ENCODE results near the gene TMEM101. TPM values are rescaled to one million over a fixed set of nuclear protein-coding genes. Genes with fewer than 3 reads are reported as not detected.
"Not testable (repeated sequence)": the region's sequence is repeated elsewhere in the genome, so short reads cannot be mapped to it uniquely, and the experiment has no call there.

The TMEM101 gene
- polyA plus RNA-seq, 1 donor: 47.5 TPM

DNA sequence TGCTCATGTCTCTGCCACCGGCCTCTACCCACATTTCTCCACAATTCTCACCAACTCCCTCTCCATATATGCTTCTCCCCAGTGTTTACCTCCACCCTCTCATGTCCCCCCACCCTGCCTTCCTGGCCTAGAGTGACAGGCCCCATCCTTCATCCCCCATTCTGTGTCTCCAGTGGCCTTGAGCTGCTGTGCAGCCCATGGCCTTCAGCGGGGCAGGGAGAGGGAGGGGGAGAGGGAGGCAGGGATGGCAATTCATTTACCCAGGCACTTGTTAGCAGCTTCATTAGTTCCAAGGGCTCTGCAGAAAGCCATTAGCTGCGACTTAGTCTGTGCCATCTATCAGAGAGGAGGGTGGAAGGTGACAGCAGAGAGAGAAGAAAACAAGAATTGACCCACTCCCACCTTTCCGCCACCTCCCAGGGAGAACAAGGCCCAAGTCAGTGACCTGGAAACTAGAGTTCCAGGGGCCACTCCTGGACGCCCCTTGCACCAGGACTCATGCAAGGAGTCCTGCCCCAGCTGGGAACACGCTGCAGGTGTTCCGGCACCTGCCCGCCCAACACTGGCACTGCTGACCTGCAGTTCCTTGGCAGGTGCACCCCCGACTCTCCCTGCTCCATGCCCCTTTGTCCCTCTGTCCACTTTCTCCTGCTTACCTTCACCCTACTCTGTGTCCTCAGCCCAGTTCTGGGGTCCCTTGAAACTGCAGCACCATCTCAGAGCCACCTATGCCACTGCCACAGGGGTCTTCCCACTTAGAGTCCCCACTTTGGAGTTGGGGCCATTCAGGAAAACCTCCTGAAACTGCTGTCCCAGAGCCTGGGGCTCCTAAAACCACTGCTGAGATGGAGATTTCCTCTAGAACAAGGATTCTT, 37.6 kb downstream of the TMEM101 start:
- H3K27me3 ChIP-seq (ENCODE audit: control insufficient read depth, insufficient read depth, low read length): peaks cover 42% of the 10 kb centered on the region
- WGBS (ENCODE audit: insufficient coverage, low lambda C conversion rate): no CpG with 5 or more reads among the region's 9 CpGs
- no peak for DNase-seq

DNA sequence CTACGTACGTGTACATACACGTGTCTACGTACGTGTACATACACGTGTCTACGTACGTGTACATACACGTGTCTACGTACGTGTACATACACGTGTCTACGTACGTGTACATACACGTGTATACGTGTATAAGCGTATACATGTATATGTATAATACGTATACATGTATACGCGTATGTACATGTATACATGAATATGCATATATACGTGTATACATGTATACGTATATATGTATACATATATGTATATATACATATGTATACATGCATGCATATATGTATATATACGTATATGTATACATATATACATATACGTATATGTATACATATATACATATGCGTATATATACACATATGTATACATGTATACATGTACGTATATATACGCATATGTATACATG, 38.9 kb downstream of the TMEM101 start:
- H3K4me3 ChIP-seq (ENCODE audit: low read length): no peak overlapping the region
- no peaks in the 10 kb centered on the region for H3K9me3 ChIP-seq (ENCODE audit: control insufficient read depth, low read depth, low read length)
- peaks cover 30% of the 10 kb centered on the region for H3K27me3 ChIP-seq (ENCODE audit: control insufficient read depth, insufficient read depth, low read length)
- WGBS (ENCODE audit: insufficient coverage, low lambda C conversion rate): 83% methylated on average over 5 of the region's 27 CpGs
- no peaks in the 10 kb centered on the region for H3K4me1 ChIP-seq (ENCODE audit: control insufficient read depth, insufficient read depth, low read length)
- H3K36me3 ChIP-seq (ENCODE audit: control insufficient read depth, insufficient read depth, low read length): no peaks in the 10 kb centered on the region
- DNase-seq: no peak
- no peak overlapping the region for H3K27ac ChIP-seq (ENCODE audit: low read length)

More for the DNA sequence above, 37.6 kb downstream of the TMEM101 start:
- no peaks in the 10 kb centered on the region for H3K36me3 ChIP-seq (ENCODE audit: control insufficient read depth, insufficient read depth, low read length)
- H3K9me3 ChIP-seq (ENCODE audit: control insufficient read depth, low read depth, low read length): no peaks in the 10 kb centered on the region
- H3K4me3 ChIP-seq (ENCODE audit: low read length): no peak overlapping the region
- H3K27ac ChIP-seq (ENCODE audit: low read length): no peak overlapping the region
- H3K4me1 ChIP-seq (ENCODE audit: control insufficient read depth, insufficient read depth, low read length): no peaks in the 10 kb centered on the region

DNA sequence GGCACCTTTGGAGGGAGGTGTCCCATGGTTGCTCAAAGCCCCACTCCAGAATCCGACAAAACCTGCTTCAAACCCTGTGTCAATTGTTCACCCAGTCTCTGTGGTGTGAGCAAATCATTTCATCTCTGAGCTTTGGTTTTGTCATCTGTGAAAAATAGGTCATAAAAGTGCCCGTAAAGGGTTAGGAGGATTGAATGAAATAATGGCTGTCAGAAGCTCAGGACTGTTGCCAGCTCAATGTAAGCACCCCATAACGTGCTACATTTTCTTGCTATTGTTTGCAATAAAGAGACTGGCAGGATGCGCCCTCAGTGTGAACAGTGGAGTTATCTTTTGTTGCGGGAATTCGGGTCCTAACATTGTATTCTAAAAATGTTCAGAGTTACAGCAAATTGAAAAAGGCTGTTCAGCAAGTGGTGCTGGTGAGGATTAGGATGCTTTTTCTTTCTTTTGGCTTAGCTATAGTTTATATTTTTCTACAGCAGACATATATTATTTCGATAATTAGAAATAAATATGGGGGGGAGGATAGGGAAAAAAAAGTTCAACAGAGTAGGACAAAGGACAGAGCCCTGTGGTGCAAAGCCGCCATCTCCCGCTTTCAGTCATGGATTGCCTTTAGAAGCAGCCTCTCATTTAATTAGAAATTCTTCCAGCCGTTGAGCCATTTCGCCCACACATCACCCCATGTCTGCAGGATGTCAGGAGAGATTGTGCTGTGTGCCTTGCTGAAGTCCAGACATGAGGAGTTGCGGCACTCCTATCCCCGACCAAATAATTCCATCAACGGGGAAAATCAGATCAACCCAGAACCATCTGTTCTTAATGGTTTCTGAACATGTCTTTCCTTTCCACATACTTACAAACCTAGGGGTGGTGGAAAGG, 40.1 kb downstream of the TMEM101 start:
- H3K9me3 ChIP-seq (ENCODE audit: control insufficient read depth, low read depth, low read length): no peaks in the 10 kb centered on the region
- 100% methylated on average over 1 of the region's 14 CpGs for WGBS (ENCODE audit: insufficient coverage, low lambda C conversion rate)
- no peak overlapping the region for H3K4me3 ChIP-seq (ENCODE audit: low read length)
- no peak overlapping the region for H3K27ac ChIP-seq (ENCODE audit: low read length)
- no peak for DNase-seq
- no peaks in the 10 kb centered on the region for H3K36me3 ChIP-seq (ENCODE audit: control insufficient read depth, insufficient read depth, low read length)
- H3K27me3 ChIP-seq (ENCODE audit: control insufficient read depth, insufficient read depth, low read length): peaks cover 26% of the 10 kb centered on the region
- H3K4me1 ChIP-seq (ENCODE audit: control insufficient read depth, insufficient read depth, low read length): no peaks in the 10 kb centered on the region

DNA sequence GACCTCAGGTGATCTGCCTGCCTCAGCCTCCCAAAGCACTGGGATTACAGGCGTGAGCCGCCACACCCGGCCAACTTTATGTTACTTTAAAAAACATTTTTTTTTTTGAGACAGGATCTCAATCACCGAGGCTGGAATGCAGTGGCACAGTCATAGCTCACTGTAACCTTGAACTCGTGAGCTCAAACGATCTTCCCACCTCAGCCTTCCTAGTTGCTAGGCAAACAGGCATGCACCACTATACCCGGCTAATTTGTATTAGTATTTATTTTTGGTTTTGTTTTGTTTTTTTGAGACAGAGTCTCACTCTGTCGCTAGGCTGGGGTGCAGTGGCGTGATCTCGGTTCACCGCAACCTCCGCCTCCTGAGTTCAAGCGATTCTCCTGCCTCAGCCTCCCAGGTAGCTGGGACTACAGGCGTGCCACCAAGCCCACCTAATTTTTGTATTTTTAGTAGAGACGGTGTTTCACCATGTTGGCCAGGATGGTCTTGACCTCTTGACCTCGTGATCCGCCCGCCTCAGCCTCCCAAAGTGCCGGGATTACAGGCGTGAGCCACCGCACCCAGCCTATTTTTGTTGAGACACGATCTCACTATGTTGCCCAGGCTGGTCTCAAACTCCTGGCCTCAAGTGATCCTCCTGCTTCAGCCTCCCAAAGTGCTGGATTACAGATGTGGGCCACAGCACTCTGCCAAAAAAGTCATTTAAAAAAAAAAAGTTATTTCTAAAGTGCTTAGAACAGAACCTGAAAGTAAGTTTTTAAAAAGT, 42.1 kb downstream of the TMEM101 start:
- H3K36me3 ChIP-seq (ENCODE audit: control insufficient read depth, insufficient read depth, low read length); H3K4me3 ChIP-seq (ENCODE audit: low read length); DNase-seq; H3K9me3 ChIP-seq (ENCODE audit: control insufficient read depth, low read depth, low read length); H3K4me1 ChIP-seq (ENCODE audit: control insufficient read depth, insufficient read depth, low read length); H3K27ac ChIP-seq (ENCODE audit: low read length); H3K27me3 ChIP-seq (ENCODE audit: control insufficient read depth, insufficient read depth, low read length): not testable (repeated sequence)
- no CpG with 5 or more reads among the region's 22 CpGs for WGBS (ENCODE audit: insufficient coverage, low lambda C conversion rate)

DNA sequence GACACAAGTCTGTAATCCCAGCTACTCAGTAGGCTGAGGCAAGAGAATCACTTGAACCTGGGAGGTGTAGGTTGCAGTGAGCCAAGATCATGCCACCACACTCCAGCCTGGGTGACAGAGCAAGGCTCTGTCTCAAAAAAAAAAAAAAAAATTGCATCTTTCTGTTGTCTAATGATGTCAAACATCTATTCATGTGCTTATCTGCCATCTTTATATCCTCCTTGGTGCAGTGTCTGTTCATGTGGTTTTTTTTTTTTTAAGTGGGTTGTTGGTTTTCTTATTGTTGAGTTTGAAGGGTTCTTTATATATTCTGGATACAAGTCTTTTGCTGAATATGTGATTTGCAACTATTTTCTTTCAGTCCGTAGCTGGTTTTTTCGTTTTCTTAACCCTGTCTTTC, 43.3 kb downstream of the TMEM101 start:
- not testable (repeated sequence) for H3K4me3 ChIP-seq (ENCODE audit: low read length); H3K4me1 ChIP-seq (ENCODE audit: control insufficient read depth, insufficient read depth, low read length); H3K27me3 ChIP-seq (ENCODE audit: control insufficient read depth, insufficient read depth, low read length); H3K36me3 ChIP-seq (ENCODE audit: control insufficient read depth, insufficient read depth, low read length); H3K9me3 ChIP-seq (ENCODE audit: control insufficient read depth, low read depth, low read length); H3K27ac ChIP-seq (ENCODE audit: low read length); DNase-seq
- WGBS (ENCODE audit: insufficient coverage, low lambda C conversion rate): 55% methylated on average over 2 of the region's 2 CpGs

DNA sequence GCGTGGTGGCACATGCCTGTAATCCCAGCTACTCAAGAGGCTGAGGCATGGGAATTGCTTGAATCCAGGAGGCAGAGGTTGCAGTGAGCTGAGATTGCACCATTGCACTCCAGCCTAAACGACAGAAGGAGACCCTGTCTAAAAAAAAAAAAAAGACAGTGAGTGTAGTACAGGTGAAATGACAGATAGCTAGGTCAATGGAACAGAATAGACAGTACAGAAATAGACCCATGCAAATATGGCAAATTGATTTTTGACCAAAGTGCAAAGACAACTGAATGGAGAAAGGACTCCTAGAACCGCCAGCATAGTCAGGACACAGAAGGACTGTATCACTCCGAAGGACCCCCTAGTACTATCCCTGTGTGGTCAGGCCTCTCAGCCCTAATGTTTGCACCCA, 44.4 kb downstream of the TMEM101 start:
- H3K36me3 ChIP-seq (ENCODE audit: control insufficient read depth, insufficient read depth, low read length): no peaks in the 10 kb centered on the region
- H3K4me3 ChIP-seq (ENCODE audit: low read length): no peak overlapping the region
- no peak for DNase-seq
- H3K4me1 ChIP-seq (ENCODE audit: control insufficient read depth, insufficient read depth, low read length): no peaks in the 10 kb centered on the region
- 80% methylated on average over 1 of the region's 4 CpGs for WGBS (ENCODE audit: insufficient coverage, low lambda C conversion rate)
- no peak overlapping the region for H3K27ac ChIP-seq (ENCODE audit: low read length)
- no peaks in the 10 kb centered on the region for H3K9me3 ChIP-seq (ENCODE audit: control insufficient read depth, low read depth, low read length)
- peaks cover 4% of the 10 kb centered on the region for H3K27me3 ChIP-seq (ENCODE audit: control insufficient read depth, insufficient read depth, low read length)

DNA sequence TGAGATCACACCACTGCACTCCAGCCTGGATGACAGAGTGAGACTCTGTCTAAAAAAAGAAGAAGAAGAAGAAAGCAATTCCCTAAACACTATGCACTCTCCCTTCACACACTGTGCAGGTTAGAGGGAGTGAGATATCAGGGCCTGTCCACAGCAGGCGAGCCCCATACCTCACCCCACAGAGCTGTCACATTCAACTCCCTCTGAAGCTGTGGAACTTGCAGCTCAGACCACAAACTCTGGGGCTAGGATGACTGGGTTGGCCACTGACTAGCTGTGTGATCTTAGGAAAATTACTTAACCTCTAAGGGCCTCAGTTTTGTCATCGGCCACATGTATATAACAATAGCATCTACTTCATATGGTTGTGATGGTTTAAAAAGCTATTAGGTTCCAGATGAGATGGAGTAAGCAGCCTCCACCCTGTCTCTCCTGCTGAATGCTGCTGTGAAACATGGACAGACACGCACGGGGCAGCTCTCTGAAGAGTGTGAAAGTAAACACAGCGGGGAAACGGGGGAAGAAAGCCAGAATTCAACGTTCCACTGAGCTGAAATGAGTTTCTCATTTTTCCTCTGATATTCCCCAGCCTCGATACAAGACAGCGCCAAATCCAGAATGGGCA, 47.4 kb downstream of the TMEM101 start:
- Histone ChIP-seq H3K9me3 (ENCODE audit: control insufficient read depth, low read depth, low read length) (no peaks in the 10 kb centered on the region), H3K4me3 (ENCODE audit: low read length) (no peak overlapping the region), H3K27me3 (ENCODE audit: control insufficient read depth, insufficient read depth, low read length) (peaks cover 15% of the 10 kb centered on the region), H3K27ac (ENCODE audit: low read length) (no peak overlapping the region), H3K36me3 (ENCODE audit: control insufficient read depth, insufficient read depth, low read length) (no peaks in the 10 kb centered on the region), H3K4me1 (ENCODE audit: control insufficient read depth, insufficient read depth, low read length) (no peaks in the 10 kb centered on the region)
- DNase-seq: no peak
- no CpG with 5 or more reads among the region's 9 CpGs for WGBS (ENCODE audit: insufficient coverage, low lambda C conversion rate)

DNA sequence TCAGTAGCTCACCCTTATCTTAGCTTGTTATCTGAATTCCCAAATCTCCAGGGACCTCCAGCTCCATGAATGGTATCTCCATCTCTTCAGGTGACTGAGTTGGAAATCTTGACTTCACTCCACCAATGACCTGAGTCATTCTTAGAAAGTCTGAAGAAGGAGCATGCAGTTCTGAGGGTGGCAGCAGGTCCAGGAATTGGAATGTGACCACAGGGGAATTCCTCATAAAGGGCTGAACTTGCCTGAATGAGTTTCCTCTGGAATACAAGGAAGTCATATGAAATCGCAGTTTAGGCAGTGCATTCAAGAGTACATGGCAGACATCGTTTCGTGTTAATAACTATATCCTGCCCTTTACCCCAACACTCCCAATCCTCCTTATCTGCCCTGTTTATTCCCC, 48.5 kb downstream of the TMEM101 start:
- Histone ChIP-seq H3K27ac (ENCODE audit: low read length) (no peak overlapping the region), H3K9me3 (ENCODE audit: control insufficient read depth, low read depth, low read length) (no peaks in the 10 kb centered on the region), H3K4me3 (ENCODE audit: low read length) (no peak overlapping the region), H3K27me3 (ENCODE audit: control insufficient read depth, insufficient read depth, low read length) (peaks cover 15% of the 10 kb centered on the region), H3K4me1 (ENCODE audit: control insufficient read depth, insufficient read depth, low read length) (no peaks in the 10 kb centered on the region), H3K36me3 (ENCODE audit: control insufficient read depth, insufficient read depth, low read length) (no peaks in the 10 kb centered on the region)
- WGBS (ENCODE audit: insufficient coverage, low lambda C conversion rate): no CpG with 5 or more reads among the region's 3 CpGs
- DNase-seq: no peak

DNA sequence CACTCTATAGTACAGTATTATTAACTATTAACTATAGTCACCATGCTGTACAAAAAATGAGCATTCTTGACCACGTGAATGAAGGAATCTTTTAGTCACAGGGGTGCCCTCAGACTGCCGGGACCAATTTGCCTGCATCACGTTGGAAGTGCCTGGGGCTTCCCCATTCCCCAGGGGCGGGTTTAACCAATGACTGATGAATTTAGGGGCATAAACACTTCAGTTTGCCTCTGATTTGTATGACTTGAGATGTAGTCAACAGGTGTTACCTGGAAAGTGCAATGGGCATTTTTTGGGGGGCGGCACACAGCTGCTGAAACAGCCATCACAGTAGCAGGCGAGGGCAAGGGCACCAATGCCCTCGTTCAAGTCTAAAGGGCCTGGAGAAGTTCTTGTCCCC, 52.3 kb downstream of the TMEM101 start:
- H3K9me3 ChIP-seq (ENCODE audit: control insufficient read depth, low read depth, low read length): no peaks in the 10 kb centered on the region
- H3K27ac ChIP-seq (ENCODE audit: low read length): no peak overlapping the region
- WGBS (ENCODE audit: insufficient coverage, low lambda C conversion rate): no CpG with 5 or more reads among the region's 7 CpGs
- peaks cover 18% of the 10 kb centered on the region for H3K27me3 ChIP-seq (ENCODE audit: control insufficient read depth, insufficient read depth, low read length)
- no peak overlapping the region for H3K4me3 ChIP-seq (ENCODE audit: low read length)
- H3K36me3 ChIP-seq (ENCODE audit: control insufficient read depth, insufficient read depth, low read length): no peaks in the 10 kb centered on the region
- no peaks in the 10 kb centered on the region for H3K4me1 ChIP-seq (ENCODE audit: control insufficient read depth, insufficient read depth, low read length)
- DNase-seq: no peak

DNA sequence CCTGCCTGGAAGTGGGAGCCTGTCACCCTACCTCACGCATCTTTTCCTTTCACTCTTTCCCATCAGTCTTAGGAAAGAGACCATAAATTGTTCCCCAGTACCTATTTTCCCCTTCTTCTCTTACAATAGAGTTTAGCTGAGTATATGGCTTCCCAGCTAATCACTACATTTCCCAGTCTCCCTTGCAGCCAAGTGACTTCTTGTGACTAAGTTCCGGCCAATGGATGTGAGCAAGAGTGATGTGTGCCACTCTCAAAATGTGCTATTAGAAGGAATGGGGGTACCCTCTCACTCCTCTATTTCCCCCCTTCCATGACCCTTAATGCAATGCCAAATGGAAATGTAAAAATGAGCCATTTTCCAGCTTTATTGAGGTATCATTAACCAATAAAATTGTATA, 52.8 kb downstream of the TMEM101 start:
- Histone ChIP-seq H3K4me1 (ENCODE audit: control insufficient read depth, insufficient read depth, low read length) (no peaks in the 10 kb centered on the region), H3K9me3 (ENCODE audit: control insufficient read depth, low read depth, low read length) (no peaks in the 10 kb centered on the region), H3K27ac (ENCODE audit: low read length) (no peak overlapping the region), H3K36me3 (ENCODE audit: control insufficient read depth, insufficient read depth, low read length) (no peaks in the 10 kb centered on the region), H3K27me3 (ENCODE audit: control insufficient read depth, insufficient read depth, low read length) (peaks cover 18% of the 10 kb centered on the region), H3K4me3 (ENCODE audit: low read length) (no peak overlapping the region)
- 100% methylated on average over 1 of the region's 2 CpGs for WGBS (ENCODE audit: insufficient coverage, low lambda C conversion rate)
- DNase-seq: no peak
